Measurements from ENCODE around the gene SLC6A18. TPM values are rescaled to one million over a fixed set of nuclear protein-coding genes. Genes with fewer than 3 reads are reported as not detected.

The SLC6A18 gene
- total and polyA plus RNA-seq, 10 of the 15 experiments (the other 5 are each of a cell fraction or from before 2014, with no cell fraction given) = not detected

DNA sequence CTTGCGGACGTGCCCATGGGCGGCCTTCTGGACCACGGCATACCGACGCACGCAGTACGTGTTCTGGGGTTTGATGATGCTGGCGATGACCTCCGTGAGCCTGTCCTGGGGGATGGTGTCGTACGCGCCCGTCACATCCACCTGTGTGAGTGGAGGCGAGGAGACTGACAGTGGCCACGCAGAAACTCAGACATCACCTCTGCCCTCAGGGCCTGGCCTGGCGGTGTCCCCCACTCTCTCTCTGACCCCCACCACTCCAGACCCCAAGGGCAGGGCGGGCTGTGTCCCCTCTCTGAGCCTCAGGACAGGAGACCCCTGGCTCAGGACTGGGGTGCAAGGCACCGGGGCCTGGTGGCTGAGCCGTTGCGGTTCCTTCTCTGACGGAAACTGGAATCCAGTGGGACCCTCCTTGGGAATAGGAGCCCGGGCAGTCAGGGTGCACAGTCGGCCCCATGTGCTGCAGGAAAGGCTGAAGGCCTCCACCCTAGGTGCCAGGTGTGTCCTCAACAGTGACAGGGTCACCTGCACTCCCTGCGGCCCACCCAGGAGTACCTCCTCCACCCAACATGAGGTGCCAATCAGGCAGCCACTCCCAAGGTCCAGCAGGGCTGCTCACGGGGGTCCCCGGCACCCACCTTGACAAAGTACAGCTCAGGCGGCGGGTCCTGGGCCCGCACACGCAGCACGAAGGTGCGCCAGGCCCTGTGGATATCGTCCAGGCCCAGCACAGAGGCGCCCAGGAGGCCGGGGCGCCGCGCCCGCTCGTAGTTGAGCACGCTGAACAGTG, 53.7 kb downstream of the SLC6A18 start (continued):
- TF ChIP-seq ZBTB11 (CRISPR knock-in tag; IDR thresholded peaks at IDR 0.05) (no peak), TAF1 (IDR thresholded peaks at IDR 0.05; ENCODE audit: borderline replicate concordance, low read depth, low read length) (no peak), CTCF (IDR thresholded peaks at IDR 0.05 in 2 of 3, conservative IDR thresholded peaks at IDR 0.05 in 1 of 3; ENCODE audit: control insufficient read depth in 2 of 3, extremely low read depth in 1 of 3, insufficient read depth in 1 of 3, low read depth in 3 of 3, low read length in 3 of 3) (no peak)

GRCh38 chr5:1279443-1280151, 54.4 kb downstream of the SLC6A18 start:
- no TSS peak for BruUV-seq (replicated peaks)
- WGBS (ENCODE audit: insufficient coverage, insufficient replicate concordance, low lambda C conversion rate, missing lambda C conversion rate) = 72% methylated on average over 31 of the region's 34 CpGs
- CTCF ChIA-PET = no interaction called here

More at GRCh38 chr5:1279443-1280151, 54.4 kb downstream of the SLC6A18 start:
- RAD21 ChIA-PET (ENCODE audit: unreplicated experiment) = no interaction called here
- in situ Hi-C loops (cut with MboI) (no loop called here), intact Hi-C loops (cut with micrococcal nuclease; ENCODE audit: unreplicated experiment) (no loop called here)
- FAIRE-seq = no peak
- H3K27me3 ChIP-seq (replicated peaks in 1 of 2; ENCODE audit: control insufficient read depth in 2 of 2, insufficient read depth in 2 of 2, low read length in 1 of 2) = no peaks in the 10 kb centered on the region
- H3K27ac ChIP-seq (ENCODE audit: control insufficient read depth, insufficient read depth) = no peak overlapping the region
- no peaks in the 10 kb centered on the region for H3K4me1 ChIP-seq (ENCODE audit: control insufficient read depth, insufficient read depth, low read length)
- no peak for DNase-seq (ENCODE audit: low read depth, low spot score)
- H3K79me2 ChIP-seq (ENCODE audit: control insufficient read depth, insufficient read depth, low read length) = no peaks in the 10 kb centered on the region
- no peaks in the 10 kb centered on the region; the same call in 2 of the 3 replicates for H3K9me3 ChIP-seq (replicated peaks; ENCODE audit: control insufficient read depth, insufficient read depth, low read length)
- SMC1A ChIA-PET (ENCODE audit: uncharacterized antibody, unreplicated experiment) = no interaction called here
- H2AFZ ChIP-seq (ENCODE audit: control insufficient read depth, low read depth, low read length) = no peak overlapping the region
- no peak overlapping the region for H3K4me2 ChIP-seq (ENCODE audit: control insufficient read depth, insufficient read depth)
- H3K9ac ChIP-seq (ENCODE audit: control insufficient read depth, insufficient read depth, low read length) = no peak overlapping the region
- POLR2A ChIA-PET = no interaction called here
- no peak overlapping the region for H3K4me3 ChIP-seq
- TF ChIP-seq BCL11A (IDR thresholded peaks at IDR 0.05; ENCODE audit: low read depth, low read length) (no peak), NFYA (IDR thresholded peaks at IDR 0.05; ENCODE audit: borderline replicate concordance, low read depth, low read length) (no peak), ZZZ3 (IDR thresholded peaks at IDR 0.05; ENCODE audit: control insufficient read depth, insufficient read length, low read depth) (no peak), TBL1XR1 (IDR thresholded peaks at IDR 0.05; ENCODE audit: low read depth, low read length) (no peak)
- TF ChIP-seq, protein P1, sequence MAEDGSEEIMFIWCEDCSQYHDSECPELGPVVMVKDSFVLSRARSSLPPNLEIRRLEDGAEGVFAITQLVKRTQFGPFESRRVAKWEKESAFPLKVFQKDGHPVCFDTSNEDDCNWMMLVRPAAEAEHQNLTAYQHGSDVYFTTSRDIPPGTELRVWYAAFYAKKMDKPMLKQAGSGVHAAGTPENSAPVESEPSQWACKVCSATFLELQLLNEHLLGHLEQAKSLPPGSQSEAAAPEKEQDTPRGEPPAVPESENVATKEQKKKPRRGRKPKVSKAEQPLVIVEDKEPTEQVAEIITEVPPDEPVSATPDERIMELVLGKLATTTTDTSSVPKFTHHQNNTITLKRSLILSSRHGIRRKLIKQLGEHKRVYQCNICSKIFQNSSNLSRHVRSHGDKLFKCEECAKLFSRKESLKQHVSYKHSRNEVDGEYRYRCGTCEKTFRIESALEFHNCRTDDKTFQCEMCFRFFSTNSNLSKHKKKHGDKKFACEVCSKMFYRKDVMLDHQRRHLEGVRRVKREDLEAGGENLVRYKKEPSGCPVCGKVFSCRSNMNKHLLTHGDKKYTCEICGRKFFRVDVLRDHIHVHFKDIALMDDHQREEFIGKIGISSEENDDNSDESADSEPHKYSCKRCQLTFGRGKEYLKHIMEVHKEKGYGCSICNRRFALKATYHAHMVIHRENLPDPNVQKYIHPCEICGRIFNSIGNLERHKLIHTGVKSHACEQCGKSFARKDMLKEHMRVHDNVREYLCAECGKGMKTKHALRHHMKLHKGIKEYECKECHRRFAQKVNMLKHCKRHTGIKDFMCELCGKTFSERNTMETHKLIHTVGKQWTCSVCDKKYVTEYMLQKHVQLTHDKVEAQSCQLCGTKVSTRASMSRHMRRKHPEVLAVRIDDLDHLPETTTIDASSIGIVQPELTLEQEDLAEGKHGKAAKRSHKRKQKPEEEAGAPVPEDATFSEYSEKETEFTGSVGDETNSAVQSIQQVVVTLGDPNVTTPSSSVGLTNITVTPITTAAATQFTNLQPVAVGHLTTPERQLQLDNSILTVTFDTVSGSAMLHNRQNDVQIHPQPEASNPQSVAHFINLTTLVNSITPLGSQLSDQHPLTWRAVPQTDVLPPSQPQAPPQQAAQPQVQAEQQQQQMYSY (CRISPR knock-in tag; IDR thresholded peaks at IDR 0.05) = no peak
- H3K36me3 ChIP-seq (ENCODE audit: control insufficient read depth in 2 of 2, insufficient read depth in 2 of 2, low read length in 1 of 2) = peaks cover 0 to 9% of the 10 kb centered on the region in 2 experiments; a peak in 2 of 4 replicates
- ATAC-seq = no peak
- H4K20me1 ChIP-seq (ENCODE audit: control insufficient read depth, insufficient read depth) = no peaks in the 10 kb centered on the region
